Progenitor cell of endocrine pancreas (in vitro differentiated cells): ENCODE data around the gene KDM6A. TPM values are rescaled to one million over a fixed set of nuclear protein-coding genes. Genes with fewer than 3 reads are reported as not detected.
A peak's percentile ranks its signal among the peaks of the same experiment; 100 is the strongest.

Experiments used
- DNase-seq: peaks from one replicate; pipeline ENCODE4 v3.0.0; 2021; ENCODE audit warnings: low spot score; ENCODE audit not compliant: unreplicated experiment
- H3K27ac Mint-ChIP-seq: 2 replicates; pipeline ENCODE4 v1.8.0; 2021; ENCODE audit warnings: mild to moderate bottlenecking, moderate library complexity, mixed read lengths
- H3K27me3 Mint-ChIP-seq: 2 replicates; pipeline ENCODE4 v1.8.0; 2021; ENCODE audit warnings: mixed read lengths
- H3K36me3 Mint-ChIP-seq: 2 replicates; pipeline ENCODE4 v1.8.0; 2022; ENCODE audit warnings: mixed read lengths; ENCODE audit not compliant: insufficient read depth
- H3K4me1 Mint-ChIP-seq: 2 replicates; pipeline ENCODE4 v1.8.0; 2021; ENCODE audit warnings: low read depth, mixed read lengths
- H3K4me3 Mint-ChIP-seq: 2 replicates; pipeline ENCODE4 v1.8.0; 2021; ENCODE audit warnings: low read depth, mild to moderate bottlenecking, moderate library complexity, mixed read lengths
- H3K9me3 Mint-ChIP-seq: 2 replicates; pipeline ENCODE4 v1.8.0; 2021; ENCODE audit warnings: low read depth, mixed read lengths
- total RNA-seq: library from RNA; stranded (reverse); gene quantifications from 2 replicates; pipeline ENCODE4 v1.2.1, GENCODE V29; 2021
- TF ChIP-seq, protein P1 (sequence below): fragments of 200-600 bp; sonication (generic); IDR thresholded peaks from one replicate; pipeline ENCODE4 v1.5.0; 2021; ENCODE audit warnings: antibody characterized with exemption, mild to moderate bottlenecking; ENCODE audit not compliant: unreplicated experiment

Gene KDM6A
- total RNA-seq, 1 donor from 2014 or later: 112 TPM

DNA sequence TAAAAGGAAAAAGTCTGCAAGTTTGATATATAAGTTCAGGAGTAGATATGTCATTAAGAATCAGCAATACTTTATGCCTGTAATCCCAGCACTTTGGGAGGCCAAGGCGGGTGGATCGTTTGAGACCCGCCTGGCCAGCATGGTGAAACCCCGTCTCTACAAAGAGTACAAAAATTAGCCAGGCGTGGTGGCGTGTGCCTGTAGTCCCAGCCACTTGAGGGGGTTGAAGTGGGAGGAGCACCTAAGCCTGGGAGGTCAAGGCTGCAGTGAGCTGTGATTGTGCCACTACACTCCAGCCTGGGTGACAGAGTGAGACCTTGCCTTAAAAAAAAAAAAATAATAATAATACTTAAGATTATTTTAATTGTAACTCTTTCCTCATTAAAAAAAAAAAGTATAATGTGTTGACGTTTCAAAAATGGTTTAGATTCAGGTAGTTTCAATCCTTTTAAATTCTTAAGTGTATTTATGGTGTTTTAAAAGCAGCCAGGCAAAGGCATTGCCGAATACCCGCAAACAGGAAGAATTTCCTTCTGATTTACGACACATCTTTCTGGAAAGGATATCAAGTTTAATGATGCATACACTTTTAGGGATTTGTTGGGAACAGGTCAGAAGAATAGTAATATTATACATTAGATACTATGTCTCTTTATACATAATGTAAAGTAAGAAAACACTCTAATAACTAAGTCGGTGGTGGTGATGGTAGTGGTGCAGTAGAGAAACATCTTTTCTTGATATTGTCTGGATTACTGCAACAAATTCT is 80.9 kb downstream of the KDM6A start:
- Mint-ChIP-seq H3K9me3 (peaks cover 12% of the 10 kb centered on the region), H3K36me3 (peaks cover 9% of the 10 kb centered on the region), H3K4me1 (peaks cover 26% of the 10 kb centered on the region), H3K4me3 (peak overlapping the region; percentile 83), H3K27ac (peak overlapping the region; percentile 64), H3K27me3 (no peaks in the 10 kb centered on the region)
- TF ChIP-seq, protein P1, sequence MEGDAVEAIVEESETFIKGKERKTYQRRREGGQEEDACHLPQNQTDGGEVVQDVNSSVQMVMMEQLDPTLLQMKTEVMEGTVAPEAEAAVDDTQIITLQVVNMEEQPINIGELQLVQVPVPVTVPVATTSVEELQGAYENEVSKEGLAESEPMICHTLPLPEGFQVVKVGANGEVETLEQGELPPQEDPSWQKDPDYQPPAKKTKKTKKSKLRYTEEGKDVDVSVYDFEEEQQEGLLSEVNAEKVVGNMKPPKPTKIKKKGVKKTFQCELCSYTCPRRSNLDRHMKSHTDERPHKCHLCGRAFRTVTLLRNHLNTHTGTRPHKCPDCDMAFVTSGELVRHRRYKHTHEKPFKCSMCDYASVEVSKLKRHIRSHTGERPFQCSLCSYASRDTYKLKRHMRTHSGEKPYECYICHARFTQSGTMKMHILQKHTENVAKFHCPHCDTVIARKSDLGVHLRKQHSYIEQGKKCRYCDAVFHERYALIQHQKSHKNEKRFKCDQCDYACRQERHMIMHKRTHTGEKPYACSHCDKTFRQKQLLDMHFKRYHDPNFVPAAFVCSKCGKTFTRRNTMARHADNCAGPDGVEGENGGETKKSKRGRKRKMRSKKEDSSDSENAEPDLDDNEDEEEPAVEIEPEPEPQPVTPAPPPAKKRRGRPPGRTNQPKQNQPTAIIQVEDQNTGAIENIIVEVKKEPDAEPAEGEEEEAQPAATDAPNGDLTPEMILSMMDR: no peak
- no peak for DNase-seq

DNA sequence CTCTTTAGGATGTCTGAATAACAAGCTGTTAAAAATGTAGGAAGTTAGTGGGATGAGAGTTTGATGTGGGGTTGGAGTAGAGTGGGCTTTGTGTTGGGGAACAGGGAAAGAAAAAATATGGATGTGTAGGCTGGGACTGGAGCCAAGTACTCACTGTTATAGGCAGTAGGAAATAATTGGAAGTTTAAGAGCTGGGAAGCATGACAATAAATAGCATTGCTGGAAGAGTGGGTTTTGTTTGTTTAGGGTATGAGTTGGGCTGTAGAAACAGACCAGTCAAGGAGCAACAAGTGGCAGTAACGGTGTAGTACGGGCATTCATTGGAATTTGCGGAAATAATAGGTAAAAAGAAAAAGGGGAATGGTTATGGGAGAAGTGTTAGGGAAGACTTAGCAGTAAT is 81.6 kb downstream of the KDM6A start:
- DNase-seq: no peak
- Mint-ChIP-seq H3K27me3 (no peaks in the 10 kb centered on the region), H3K36me3 (peaks cover 9% of the 10 kb centered on the region), H3K27ac (peak overlapping the region; percentile 64), H3K4me1 (peaks cover 30% of the 10 kb centered on the region), H3K9me3 (peaks cover 11% of the 10 kb centered on the region), H3K4me3 (peak overlapping the region; percentile 83)
- TF ChIP-seq, protein P1: no peak

DNA sequence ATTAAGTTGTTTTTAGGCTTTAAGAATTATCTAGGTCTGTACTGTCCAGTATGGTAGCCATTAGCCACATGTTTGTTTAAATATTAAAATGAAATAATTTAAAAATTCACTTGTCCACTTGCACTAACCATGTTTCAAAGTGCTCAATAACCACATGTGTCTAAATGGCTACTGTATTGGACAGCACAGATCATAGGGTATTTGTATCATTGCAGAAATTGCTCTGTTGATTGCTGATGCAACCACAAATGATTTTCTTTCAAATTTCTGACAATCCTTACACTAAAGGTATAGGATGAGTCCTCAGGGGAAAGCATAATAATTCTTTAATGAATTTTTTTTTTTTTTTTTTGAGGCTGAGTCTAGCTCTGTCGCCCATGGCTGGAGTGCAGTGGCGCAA is 84.9 kb downstream of the KDM6A start:
- DNase-seq: no peak
- Mint-ChIP-seq H3K4me1 (peaks cover 34% of the 10 kb centered on the region), H3K4me3 (no peak overlapping the region), H3K27me3 (no peaks in the 10 kb centered on the region), H3K36me3 (peaks cover 8% of the 10 kb centered on the region), H3K27ac (peak overlapping the region; percentile 86), H3K9me3 (peaks cover 8% of the 10 kb centered on the region)
- TF ChIP-seq, protein P1: no peak

DNA sequence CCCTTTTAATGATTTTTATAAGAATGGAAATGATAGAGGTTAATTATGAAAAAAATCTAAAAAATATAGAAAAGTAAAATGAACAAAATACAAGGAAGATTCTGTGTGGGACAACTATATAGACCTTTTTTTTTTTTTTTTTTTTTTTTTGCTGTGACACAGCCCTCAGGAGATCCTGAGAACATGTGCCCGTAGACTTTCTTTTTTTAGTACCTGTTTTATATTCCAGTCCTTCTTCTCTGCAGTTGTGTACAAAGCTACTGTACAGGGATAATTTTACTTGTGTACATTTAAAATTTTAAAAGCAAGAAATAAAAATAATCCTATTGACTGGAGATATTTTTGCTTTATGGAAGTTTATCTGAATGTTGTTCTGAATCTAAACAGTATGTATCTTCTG is 85.5 kb downstream of the KDM6A start:
- Mint-ChIP-seq H3K36me3 (peaks cover 11% of the 10 kb centered on the region), H3K4me3 (peak overlapping the region; percentile 33), H3K27ac (peak overlapping the region; percentile 86), H3K9me3 (peaks cover 10% of the 10 kb centered on the region), H3K4me1 (peaks cover 31% of the 10 kb centered on the region), H3K27me3 (no peaks in the 10 kb centered on the region)
- DNase-seq: no peak
- TF ChIP-seq, protein P1: no peak

DNA sequence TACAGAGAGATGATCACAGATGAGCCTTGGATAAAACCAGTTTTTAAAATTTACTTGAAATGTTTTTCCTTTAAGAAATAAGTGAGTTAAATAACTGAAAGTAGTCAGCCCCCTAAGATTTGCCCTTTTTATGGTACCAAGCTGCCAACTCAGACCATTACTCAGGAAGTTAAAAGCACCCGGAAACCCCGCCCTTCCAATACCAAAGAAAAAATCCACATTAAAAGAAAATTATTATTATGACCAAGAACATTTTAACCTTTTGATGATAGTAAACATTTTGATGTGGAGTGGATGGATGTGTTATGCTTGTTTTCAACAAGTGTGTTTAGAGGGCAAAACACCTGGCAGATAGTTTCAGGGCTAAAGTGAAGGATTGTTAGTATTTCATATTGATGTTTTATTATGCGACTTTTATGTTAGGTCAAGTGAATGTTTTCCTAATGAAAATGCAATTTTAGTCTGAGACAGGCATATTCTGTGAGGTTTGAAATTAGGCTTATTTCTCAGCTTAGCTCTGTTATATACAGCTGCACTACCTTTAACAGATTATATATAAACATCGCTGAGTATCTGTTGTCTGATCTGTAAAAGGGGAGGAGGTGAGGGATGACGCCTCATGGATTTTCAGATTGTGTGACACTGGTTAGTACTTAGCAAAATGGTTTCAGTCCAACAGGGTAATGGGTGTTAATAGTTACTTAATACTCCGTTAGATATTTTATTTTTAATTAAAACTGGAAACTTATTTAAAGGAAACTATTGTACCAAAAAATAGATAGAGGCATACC is 89.0 kb downstream of the KDM6A start:
- H3K27me3 Mint-ChIP-seq: no peaks in the 10 kb centered on the region
- no peak overlapping the region for H3K4me3 Mint-ChIP-seq
- no peak for DNase-seq
- H3K27ac Mint-ChIP-seq: no peak overlapping the region
- H3K9me3 Mint-ChIP-seq: peaks cover 17% of the 10 kb centered on the region
- TF ChIP-seq, protein P1: no peak
- H3K36me3 Mint-ChIP-seq: peaks cover 25% of the 10 kb centered on the region
- H3K4me1 Mint-ChIP-seq: peaks cover 28% of the 10 kb centered on the region
